Gastrocnemius medialis (tissue), 4 donors: ENCODE data around the gene AMN1. TPM values are rescaled to one million over a fixed set of nuclear protein-coding genes. Genes with fewer than 3 reads are reported as not detected.
"Not testable (repeated sequence)": the region's sequence is repeated elsewhere in the genome, so short reads cannot be mapped to it uniquely, and the experiment has no call there.

Source experiments
- ATAC-seq, 2 donors: fragments of 150-250 bp; one replicate each; pipeline ENCODE4 v1.9.1; 2016
- DNase-seq, 2 donors: peaks; one replicate each; pipeline ENCODE4 v3.0.0-alpha.2; 2019
- H3K27ac ChIP-seq, 4 donors: fragments of 200-600 bp; sonication (generic); 1 replicate in 1 of 4; 2 replicates in 3 of 4; pipeline ENCODE4 v1.5.1; 2016 to 2018; ENCODE audit warnings: mild to moderate bottlenecking in 2 of 4, moderate library complexity in 1 of 4
- H3K27me3 ChIP-seq, 3 donors: fragments of 200-600 bp; sonication (generic) in 2 of 3; 1 replicate in 1 of 3; 2 replicates in 2 of 3; pipeline versions ENCODE4 v1.5.1 to v1.6.0; 2016 to 2019; ENCODE audit warnings: mild to moderate bottlenecking in 1 of 3, moderate library complexity in 1 of 3
- H3K36me3 ChIP-seq, 2 donors: fragments of 200-600 bp; sonication (generic) in 1 of 2; one replicate each; pipeline ENCODE4 v1.5.1; 2017 to 2018
- H3K4me1 ChIP-seq, 2 donors: fragments of 200-600 bp; sonication (generic) in 1 of 2; one replicate each; pipeline ENCODE4 v1.5.1; 2016 to 2017; ENCODE audit warnings: mild to moderate bottlenecking in 2 of 2
- H3K4me3 ChIP-seq, 4 donors: fragments of 200-600 bp; sonication (generic) in 3 of 4; 1 replicate in 1 of 4; 2 replicates in 3 of 4; pipeline ENCODE4 v1.5.1; 2016 to 2019; ENCODE audit warnings: mild to moderate bottlenecking in 2 of 4
- H3K9me3 ChIP-seq, 3 donors: fragments of 200-600 bp; sonication (generic) in 2 of 3; 1 replicate in 1 of 3; 2 replicates in 2 of 3; pipeline ENCODE4 v1.5.1; 2016 to 2019
- CTCF ChIP-seq, 5 experiments: fragments of 450-650 bp in 3 of 5; fragments of 200-600 bp in 2 of 5; sonication (generic) in 2 of 5; IDR thresholded peaks in 4 of 5; conservative IDR thresholded peaks in 1 of 5; 1 replicate in 4 of 5; 2 replicates in 1 of 5; pipeline ENCODE4 v1.5.1; 2016 to 2019; ENCODE audit warnings: antibody characterized with exemption in 5 of 5, mild to moderate bottlenecking in 3 of 5, moderate library complexity in 3 of 5
- POLR2A ChIP-seq, 2 donors: fragments of 450-650 bp; IDR thresholded peaks; one replicate each; pipeline ENCODE4 v1.6.1; 2017; ENCODE audit warnings: antibody characterized with exemption in 2 of 2, mild to moderate bottlenecking in 2 of 2, moderate library complexity in 2 of 2
- in situ Hi-C, 4 donors: fragments of 200-750 bp; cut with MboI; loops; one replicate each; pipeline versions ENCODE4 v1.15.0 to v1.8.0; 2017; ENCODE audit warnings: low sequenced_read_pairs in 4 of 4
- intact Hi-C: fragments of 100-400 bp; cut with DNase I; formaldehyde crosslinking; loops from one replicate; pipeline ENCODE4 v1.15.1; 2023; ENCODE audit warnings: low total_unique reads
- total RNA-seq, 4 donors: library from RNA; depleted of rRNA; stranded (reverse); fragments of >200 nt; gene quantifications; one replicate each; pipeline versions ENCODE4 v1.1.0 to v1.2.3, GENCODE V29; 2016

AMN1 gene
- total RNA-seq, 4 donors from 2014 or later, result 14.9 to 27.2 (median 18.6) TPM

DNA sequence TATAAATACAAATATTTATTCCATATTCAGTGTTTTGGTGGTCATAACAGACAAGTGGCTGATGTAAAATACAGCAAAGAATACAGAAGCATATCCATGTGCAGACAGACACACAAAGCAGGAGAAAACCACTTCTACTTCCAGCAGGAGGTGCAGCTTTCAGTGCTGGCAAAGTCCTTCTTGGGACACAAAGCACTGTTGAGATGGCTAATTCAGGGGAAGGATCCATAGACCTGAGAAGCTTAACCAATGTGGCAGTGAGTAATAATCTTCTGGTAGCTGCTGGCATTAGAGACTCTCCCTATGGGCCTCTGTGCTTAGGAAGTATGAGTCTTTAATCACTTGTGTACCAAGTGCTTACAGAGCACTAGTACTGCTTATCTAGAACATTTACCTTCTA is 26.8 kb downstream of the AMN1 start:
- intact Hi-C loops (no loop called here), in situ Hi-C loops (no loop called here)
- H3K9me3 ChIP-seq, result no peaks in the 10 kb centered on the region
- ATAC-seq (no peak), DNase-seq (no peak)
- no peak overlapping the region for H3K27ac ChIP-seq
- H3K4me3 ChIP-seq, result no peak overlapping the region
- H3K27me3 ChIP-seq, result no peaks in the 10 kb centered on the region
- no peaks in the 10 kb centered on the region for H3K4me1 ChIP-seq
- TF ChIP-seq POLR2A (IDR thresholded peaks at IDR 0.05) (no peak), CTCF (IDR thresholded peaks at IDR 0.05 in 4 of 5, conservative IDR thresholded peaks at IDR 0.05 in 1 of 5) (no peak)
- H3K36me3 ChIP-seq, result peaks cover 0 to 31% of the 10 kb centered on the region in 2 donors

DNA sequence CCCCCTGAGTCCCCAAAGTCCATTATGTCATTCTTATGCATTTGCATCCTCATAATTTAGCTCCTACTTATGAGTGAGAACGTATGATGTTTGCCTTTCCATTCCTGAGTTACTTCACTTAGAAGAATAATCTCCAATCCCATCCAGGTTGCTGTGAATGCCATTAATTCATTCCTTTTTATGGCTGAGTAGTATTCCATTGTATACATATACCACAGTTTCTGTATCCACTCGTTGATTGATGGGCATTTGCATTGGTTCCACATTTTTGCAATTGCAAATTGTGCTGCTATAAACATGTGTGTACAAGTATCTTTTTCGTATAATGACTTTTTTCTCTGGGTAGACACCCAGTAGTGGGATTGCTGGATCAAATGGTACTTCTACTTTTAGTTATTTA is 38.9 kb downstream of the AMN1 start:
- H3K27me3 ChIP-seq, intact Hi-C loops, DNase-seq, H3K4me3 ChIP-seq, in situ Hi-C loops, ATAC-seq, H3K27ac ChIP-seq, H3K4me1 ChIP-seq, H3K9me3 ChIP-seq: not testable (repeated sequence)
- H3K36me3 ChIP-seq, result peaks cover 0 to 35% of the 10 kb centered on the region in 2 donors

- intact Hi-C loops (no loop called here), in situ Hi-C loops (no loop called here)
- DNase-seq (no peak), ATAC-seq (no peak)
- no peak overlapping the region for H3K27ac ChIP-seq
- TF ChIP-seq CTCF (IDR thresholded peaks at IDR 0.05 in 4 of 5, conservative IDR thresholded peaks at IDR 0.05 in 1 of 5) (no peak), POLR2A (IDR thresholded peaks at IDR 0.05) (no peak)
- H3K27me3 ChIP-seq, result no peaks in the 10 kb centered on the region
- no peaks in the 10 kb centered on the region for H3K4me1 ChIP-seq
- peaks cover 0 to 3% (median 0%) of the 10 kb centered on the region in 3 donors for H3K9me3 ChIP-seq
- H3K36me3 ChIP-seq, result peaks cover 0 to 46% of the 10 kb centered on the region in 2 donors
- H3K4me3 ChIP-seq, result no peak overlapping the region
These were observed 41.7 kb downstream of the AMN1 start for GRCh38 chr12:31687101-31687527.

DNA sequence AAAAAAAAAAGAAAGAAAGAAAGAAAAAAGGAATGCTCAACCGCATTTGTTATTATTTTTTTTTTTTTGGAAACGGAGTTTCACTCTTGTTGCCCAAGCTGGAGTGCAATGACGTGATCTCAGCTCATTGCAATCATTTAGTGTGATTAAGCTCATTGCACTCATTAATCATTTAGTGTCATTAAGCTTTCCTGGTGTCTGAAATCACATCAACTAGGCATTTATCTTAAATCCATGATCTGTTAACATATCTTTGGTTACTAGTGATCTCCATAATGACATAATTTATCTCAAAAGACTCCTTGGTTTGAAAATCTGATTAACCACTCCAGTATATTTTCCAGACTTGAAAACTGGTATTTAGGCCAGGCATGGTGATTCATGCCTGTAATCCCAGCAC is 43.0 kb downstream of the AMN1 start:
- Histone ChIP-seq H3K36me3 (peaks cover 0 to 44% of the 10 kb centered on the region in 2 donors), H3K4me3 (no peak overlapping the region), H3K27ac (no peak overlapping the region), H3K27me3 (no peaks in the 10 kb centered on the region), H3K4me1 (no peaks in the 10 kb centered on the region), H3K9me3 (peaks cover 0 to 3% (median 0%) of the 10 kb centered on the region in 3 donors)
- intact Hi-C loops, result no loop called here
- TF ChIP-seq POLR2A (IDR thresholded peaks at IDR 0.05) (no peak), CTCF (IDR thresholded peaks at IDR 0.05 in 4 of 5, conservative IDR thresholded peaks at IDR 0.05 in 1 of 5) (no peak)
- no peak for ATAC-seq
- in situ Hi-C loops, result no loop called here
- no peak for DNase-seq

DNA sequence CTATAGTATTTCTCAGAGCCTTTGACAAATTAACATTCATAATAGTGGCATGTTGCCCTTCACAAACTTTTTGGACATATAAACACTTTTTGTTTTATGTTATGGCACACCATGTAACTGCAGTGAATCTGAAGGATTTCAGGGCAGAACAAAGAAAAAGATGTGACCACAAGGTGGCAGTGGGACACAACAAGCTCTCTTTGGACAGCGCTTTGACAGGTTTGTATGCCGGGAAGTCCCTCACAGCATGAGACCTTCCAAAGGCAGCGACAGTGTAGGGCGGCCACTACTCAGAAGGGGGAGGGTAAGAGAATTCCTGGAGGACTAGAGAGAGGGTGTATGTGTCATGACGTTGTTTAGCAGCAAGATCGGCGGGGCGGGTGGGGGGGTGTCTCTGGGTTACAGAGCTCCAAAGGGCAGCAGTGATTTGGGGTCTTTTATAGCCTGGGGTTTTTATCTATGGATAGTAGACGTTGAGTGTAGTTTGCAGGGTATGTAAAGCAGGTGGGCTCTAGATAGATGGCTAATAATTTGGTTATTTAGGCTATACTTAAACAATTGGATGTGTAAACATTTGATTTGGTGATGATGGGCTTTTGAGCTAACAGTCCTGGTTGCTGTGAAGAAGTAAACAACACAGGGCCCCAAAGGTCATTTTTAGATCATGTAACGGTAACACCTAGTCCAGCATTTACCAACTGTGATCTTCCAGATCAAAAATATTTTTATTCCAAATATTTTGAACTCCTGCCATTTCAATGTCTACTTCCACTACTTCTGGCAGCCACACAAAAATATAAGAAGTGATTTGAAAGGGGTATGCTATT is 46.5 kb downstream of the AMN1 start:
- Histone ChIP-seq H3K27ac (no peak overlapping the region), H3K4me3 (no peak overlapping the region), H3K27me3 (no peaks in the 10 kb centered on the region), H3K36me3 (peaks cover 0 to 25% of the 10 kb centered on the region in 2 donors), H3K9me3 (peaks cover 0 to 3% (median 0%) of the 10 kb centered on the region in 3 donors), H3K4me1 (no peaks in the 10 kb centered on the region)
- in situ Hi-C loops (no loop called here), intact Hi-C loops (no loop called here)
- no peak for TF ChIP-seq POLR2A (IDR thresholded peaks at IDR 0.05)
- TF ChIP-seq CTCF (IDR thresholded peaks at IDR 0.05 in 4 of 5, conservative IDR thresholded peaks at IDR 0.05 in 1 of 5), result peak in 4 of 5 experiments; percentile 32 to 54 (median 50)
- DNase-seq (peak in 1 of 2 donors; percentile 20), ATAC-seq (peak in 1 of 2 donors; percentile 45)
